Small intestine (tissue), 7 donors: ENCODE measurements around the gene KDM3A. TPM values are rescaled to one million over a fixed set of nuclear protein-coding genes. Genes with fewer than 3 reads are reported as not detected.
A peak's percentile ranks its signal among the peaks of the same experiment; 100 is the strongest.
"Not testable (repeated sequence)": the region's sequence is repeated elsewhere in the genome, so short reads cannot be mapped to it uniquely, and the experiment has no call there.

Source experiments
- DNase-seq, 2 donors: peaks; one replicate each; pipeline versions ENCODE4 v3.0.0 to v3.0.0-alpha.2; 2013
- FAIRE-seq: peaks from 2 replicates; lab custom pipeline; 2012; peaks lifted over from hg19 to GRCh38; lab: Jason Lieb, UNC
- H3K27ac ChIP-seq, 3 donors: one replicate each; pipeline ENCODE4 v1.5.1; 2013; ENCODE audit warnings: low read length in 2 of 3, mild to moderate bottlenecking in 2 of 3, control low read depth in 1 of 3, inconsistent platforms in 1 of 3, low read depth in 1 of 3, moderate library complexity in 1 of 3
- H3K27me3 ChIP-seq, 3 donors: one replicate each; pipeline ENCODE4 v1.6.1; 2013; ENCODE audit warnings: low read length in 3 of 3, inconsistent platforms in 1 of 3; ENCODE audit not compliant: control insufficient read depth in 3 of 3, insufficient read depth in 3 of 3
- H3K36me3 ChIP-seq, 3 donors: one replicate each; pipeline ENCODE4 v1.6.1; 2013; ENCODE audit warnings: low read length in 3 of 3, inconsistent platforms in 1 of 3, low read depth in 1 of 3, mild to moderate bottlenecking in 1 of 3, moderate library complexity in 1 of 3; ENCODE audit not compliant: control insufficient read depth in 3 of 3, insufficient read depth in 2 of 3
- H3K4me1 ChIP-seq, 3 donors: one replicate each; pipeline ENCODE4 v1.6.1; 2013; ENCODE audit warnings: low read length in 2 of 3, inconsistent platforms in 1 of 3, low read depth in 1 of 3, mild to moderate bottlenecking in 1 of 3, moderate library complexity in 1 of 3; ENCODE audit not compliant: control insufficient read depth in 3 of 3, insufficient read depth in 2 of 3
- H3K4me3 ChIP-seq, 3 donors: one replicate each; pipeline ENCODE4 v1.5.1; 2013; ENCODE audit warnings: low read length in 3 of 3, control low read depth in 1 of 3, inconsistent platforms in 1 of 3, low read depth in 1 of 3, mild to moderate bottlenecking in 1 of 3, moderate library complexity in 1 of 3
- H3K9me3 ChIP-seq, 2 donors: one replicate each; pipeline ENCODE4 v1.6.1; 2013; ENCODE audit warnings: low read depth in 1 of 2, low read length in 1 of 2; ENCODE audit not compliant: control insufficient read depth in 2 of 2, insufficient read depth in 1 of 2
- WGBS, 3 donors: extraction: QIAGEN DNeasy Blood & Tissue Kit; methylation state at CpG; one replicate each; pipeline ENCODE4 v1.1.7; 2013; 5-methylcytosine and 5-hydroxymethylcytosine counted together
- polyA plus RNA-seq, 4 donors: library from polyadenylated mRNA; stranded (reverse) in 3 of 4; unstranded in 1 of 4; fragments of 200-250 nt in 3 of 4; fragments of 120-200 nt in 1 of 4; gene quantifications; one replicate each; pipeline versions ENCODE4 v1.2.1 to v1.2.3, GENCODE V29; 2013
- donor health status: healthy with polysubstance abuse.
- donor health status: control.
- donor health status: control.
- donor health status: Bipolar disorder and iron deficiency.
- donor health status: healthy.

Gene KDM3A
- polyA plus RNA-seq, 4 donors = 13.5 to 51.2 (median 35.7) TPM

GRCh38 chr2:86489542-86489941 is 48.4 kb downstream of the KDM3A start:
- Histone ChIP-seq H3K9me3 (no peaks in the 10 kb centered on the region), H3K36me3 (peaks cover 11 to 44% (median 22%) of the 10 kb centered on the region in 3 donors), H3K27ac (no peak overlapping the region), H3K4me1 (peaks cover 0 to 11% (median 0%) of the 10 kb centered on the region in 3 donors), H3K27me3 (no peaks in the 10 kb centered on the region), H3K4me3 (no peak overlapping the region)
- DNase-seq (no peak), FAIRE-seq (no peak)
- 94 to 99% (median 97%) methylated on average over 3 of the region's 3 CpGs for WGBS, 3 donors

- no peak for FAIRE-seq
- H3K27ac ChIP-seq = no peak overlapping the region
- no peak overlapping the region for H3K4me3 ChIP-seq
- H3K36me3 ChIP-seq = peaks cover 9 to 40% (median 23%) of the 10 kb centered on the region in 3 donors
- H3K27me3 ChIP-seq = no peaks in the 10 kb centered on the region
- peaks cover 0 to 11% (median 0%) of the 10 kb centered on the region in 3 donors for H3K4me1 ChIP-seq
- WGBS, 3 donors = 86 to 96% (median 90%) methylated on average over 4 of the region's 4 CpGs
- H3K9me3 ChIP-seq = peaks cover 0 to 3% of the 10 kb centered on the region in 2 donors
- no peak for DNase-seq
Observed at GRCh38 chr2:86490245-86490644, 49.1 kb downstream of the KDM3A start.

GRCh38 chr2:86491088-86491487 is 49.9 kb downstream of the KDM3A start:
- H3K36me3 ChIP-seq = peaks cover 9 to 37% (median 21%) of the 10 kb centered on the region in 3 donors
- no peak overlapping the region for H3K4me3 ChIP-seq
- H3K9me3 ChIP-seq = peaks cover 0 to 3% of the 10 kb centered on the region in 2 donors
- no peaks in the 10 kb centered on the region for H3K27me3 ChIP-seq
- H3K4me1 ChIP-seq = peaks cover 0 to 11% (median 0%) of the 10 kb centered on the region in 3 donors
- WGBS, 3 donors = 84 to 88% (median 86%) methylated on average over 4 of the region's 4 CpGs
- FAIRE-seq = no peak
- DNase-seq = no peak
- H3K27ac ChIP-seq = peak overlapping the region in 1 of 3 donors; percentile 11

GRCh38 chr2:86492048-86492453 is 50.9 kb downstream of the KDM3A start:
- Histone ChIP-seq H3K27me3 (no peaks in the 10 kb centered on the region), H3K36me3 (peaks cover 8 to 35% (median 21%) of the 10 kb centered on the region in 3 donors), H3K27ac (no peak overlapping the region), H3K4me1 (peaks cover 0 to 11% (median 0%) of the 10 kb centered on the region in 3 donors), H3K4me3 (no peak overlapping the region), H3K9me3 (peaks cover 0 to 3% of the 10 kb centered on the region in 2 donors)
- 15 to 63% (median 43%) methylated on average over 1 of the region's 1 CpG for WGBS, 3 donors
- DNase-seq (peak; percentile 20 to 51), FAIRE-seq (no peak)

- H3K27me3 ChIP-seq, FAIRE-seq, DNase-seq, H3K4me1 ChIP-seq, H3K27ac ChIP-seq, H3K4me3 ChIP-seq: not testable (repeated sequence)
- H3K9me3 ChIP-seq = peaks cover 0 to 33% of the 10 kb centered on the region in 2 donors
- WGBS, 3 donors = 80 to 97% (median 95%) methylated on average over 3 of the region's 3 CpGs
- peaks cover 5 to 32% (median 30%) of the 10 kb centered on the region in 3 donors for H3K36me3 ChIP-seq
Observed at GRCh38 chr2:86496391-86496790, 55.2 kb downstream of the KDM3A start.

- DNase-seq (no peak), FAIRE-seq (no peak)
- no peaks in the 10 kb centered on the region for H3K4me1 ChIP-seq
- no peak overlapping the region for H3K4me3 ChIP-seq
- 88 to 92% (median 88%) methylated on average over 3 of the region's 3 CpGs for WGBS, 3 donors
- H3K9me3 ChIP-seq = peaks cover 0 to 36% of the 10 kb centered on the region in 2 donors
- no peaks in the 10 kb centered on the region for H3K27me3 ChIP-seq
- H3K36me3 ChIP-seq = peaks cover 8 to 37% (median 24%) of the 10 kb centered on the region in 3 donors
- no peak overlapping the region for H3K27ac ChIP-seq
Observed at GRCh38 chr2:86498468-86499260, 57.5 kb downstream of the KDM3A start.

GRCh38 chr2:86499326-86499725 is 58.2 kb downstream of the KDM3A start:
- no peaks in the 10 kb centered on the region for H3K4me1 ChIP-seq
- peaks cover 0 to 36% of the 10 kb centered on the region in 2 donors for H3K9me3 ChIP-seq
- peaks cover 8 to 37% (median 24%) of the 10 kb centered on the region in 3 donors for H3K36me3 ChIP-seq
- no peaks in the 10 kb centered on the region for H3K27me3 ChIP-seq
- no peak overlapping the region for H3K27ac ChIP-seq
- H3K4me3 ChIP-seq = no peak overlapping the region
- no peak for FAIRE-seq
- 96 to 97% (median 97%) methylated on average over 6 of the region's 6 CpGs for WGBS, 3 donors
- no peak for DNase-seq

- Histone ChIP-seq H3K27ac (no peak overlapping the region), H3K4me3 (no peak overlapping the region), H3K4me1 (no peaks in the 10 kb centered on the region), H3K27me3 (no peaks in the 10 kb centered on the region), H3K36me3 (peaks cover 8 to 40% (median 26%) of the 10 kb centered on the region in 3 donors), H3K9me3 (peaks cover 0 to 33% of the 10 kb centered on the region in 2 donors)
- no peak for DNase-seq
- FAIRE-seq = no peak
- 98 to 100% (median 100%) methylated on average over 2 of the region's 2 CpGs for WGBS, 3 donors
Observed at GRCh38 chr2:86500325-86501083, 59.3 kb downstream of the KDM3A start.
